GM18870 (cell line): Measurements from ENCODE around the gene ESRRB.
"Not testable (repeated sequence)": the region's sequence is repeated elsewhere in the genome, so short reads cannot be mapped to it uniquely, and the experiment has no call there.

Experiments used
- ATAC-seq: cut with Tn5 transposase; IDR thresholded peaks from one replicate; pipeline ENCODE4 v1.9.1; 2021; ENCODE audit warnings: moderate library complexity; ENCODE audit not compliant: unreplicated experiment

The ESRRB gene

DNA sequence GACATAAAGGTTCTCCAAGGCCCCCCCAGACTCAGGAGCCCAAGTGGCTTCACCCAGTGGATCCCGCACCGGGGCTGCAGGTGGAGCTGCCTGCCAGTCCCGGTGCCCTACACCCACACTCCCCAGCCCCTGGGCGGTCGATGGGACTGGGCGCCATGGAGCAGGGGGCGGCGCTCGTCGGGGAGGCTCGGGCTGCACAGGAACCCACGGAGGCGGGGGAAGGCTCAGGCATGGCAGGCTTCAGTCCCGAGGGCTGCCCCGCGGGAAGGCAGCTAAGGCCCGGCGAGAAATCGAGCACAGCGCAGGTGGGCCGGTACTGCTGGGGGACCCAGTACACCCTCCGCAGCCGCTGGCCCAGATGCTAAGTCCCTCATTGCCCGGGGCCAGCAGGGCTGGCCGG lies 160.7 kb downstream of the ESRRB start:
- not testable (repeated sequence) for ATAC-seq

DNA sequence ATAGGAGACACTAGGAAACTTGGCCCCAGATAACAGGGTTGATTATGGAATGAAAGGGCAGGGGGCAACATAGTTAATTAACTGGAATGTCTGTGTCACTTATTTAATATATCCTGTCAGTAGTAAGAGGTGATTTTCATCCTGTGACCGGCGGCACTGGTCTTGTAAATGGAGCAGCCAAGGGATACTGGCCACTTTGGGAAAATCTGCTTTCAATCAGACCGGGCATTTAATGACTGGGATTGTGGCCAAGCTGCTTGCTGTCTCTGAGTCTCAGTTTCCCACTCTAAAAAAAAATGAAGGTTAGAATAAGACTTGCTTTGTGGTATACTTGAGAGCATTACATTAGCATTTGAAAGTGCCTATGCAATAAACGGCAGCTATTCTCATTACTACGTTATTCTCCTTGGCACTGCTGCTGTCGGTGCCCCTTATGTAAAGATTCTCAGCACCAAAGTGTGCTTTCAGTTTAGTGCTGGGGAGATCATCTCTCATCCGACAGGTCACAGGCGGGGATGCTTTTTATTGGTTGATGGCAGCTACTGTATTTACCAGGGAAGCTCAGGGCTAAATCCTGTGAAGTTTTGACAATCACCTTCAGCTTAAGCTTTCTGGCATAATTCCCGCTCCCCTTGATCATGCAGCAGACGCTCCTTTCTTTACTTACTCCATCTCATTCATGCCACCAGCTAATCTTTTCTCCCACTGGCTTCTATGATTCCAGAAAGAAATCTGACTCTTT lies 162.1 kb downstream of the ESRRB start:
- no peak for ATAC-seq

DNA sequence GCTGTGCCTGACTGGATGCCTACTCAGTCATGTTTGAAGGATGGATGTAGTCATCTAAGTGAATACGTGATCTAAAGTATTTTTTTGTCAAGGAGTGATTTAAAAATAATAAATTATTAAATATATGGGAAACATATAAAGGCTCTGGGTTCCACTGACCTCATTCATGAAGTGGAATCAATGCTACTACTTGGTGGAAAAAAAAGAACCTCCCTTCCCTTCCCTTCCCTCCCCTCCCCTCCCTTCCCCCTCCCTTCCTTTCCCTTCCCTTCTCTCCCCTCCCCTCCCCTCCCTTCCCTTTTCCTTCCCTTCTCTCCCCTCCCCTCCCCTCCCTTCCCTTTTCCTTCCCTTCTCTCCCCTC lies 162.7 kb downstream of the ESRRB start:
- no peak for ATAC-seq

DNA sequence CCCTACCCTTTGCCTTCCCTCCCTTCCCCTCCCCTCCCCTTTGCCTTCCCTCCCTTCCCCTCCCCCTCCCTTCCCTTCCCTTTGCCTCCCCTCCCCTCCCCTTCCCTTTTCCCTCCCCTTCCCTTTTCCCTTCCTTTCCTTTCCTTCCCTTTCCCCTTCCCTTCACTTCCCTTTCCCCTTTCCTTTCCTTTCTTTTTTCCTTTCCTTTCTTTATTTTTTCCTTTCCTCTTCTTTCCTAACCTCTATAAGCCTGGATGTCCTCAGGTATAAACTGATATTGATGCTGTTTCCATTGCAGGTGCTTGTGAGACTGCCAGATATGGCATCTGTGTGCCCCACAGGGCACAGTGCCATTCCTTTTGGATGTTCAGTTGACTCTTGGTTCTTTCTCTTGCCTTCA lies 163.2 kb downstream of the ESRRB start:
- ATAC-seq: no peak

DNA sequence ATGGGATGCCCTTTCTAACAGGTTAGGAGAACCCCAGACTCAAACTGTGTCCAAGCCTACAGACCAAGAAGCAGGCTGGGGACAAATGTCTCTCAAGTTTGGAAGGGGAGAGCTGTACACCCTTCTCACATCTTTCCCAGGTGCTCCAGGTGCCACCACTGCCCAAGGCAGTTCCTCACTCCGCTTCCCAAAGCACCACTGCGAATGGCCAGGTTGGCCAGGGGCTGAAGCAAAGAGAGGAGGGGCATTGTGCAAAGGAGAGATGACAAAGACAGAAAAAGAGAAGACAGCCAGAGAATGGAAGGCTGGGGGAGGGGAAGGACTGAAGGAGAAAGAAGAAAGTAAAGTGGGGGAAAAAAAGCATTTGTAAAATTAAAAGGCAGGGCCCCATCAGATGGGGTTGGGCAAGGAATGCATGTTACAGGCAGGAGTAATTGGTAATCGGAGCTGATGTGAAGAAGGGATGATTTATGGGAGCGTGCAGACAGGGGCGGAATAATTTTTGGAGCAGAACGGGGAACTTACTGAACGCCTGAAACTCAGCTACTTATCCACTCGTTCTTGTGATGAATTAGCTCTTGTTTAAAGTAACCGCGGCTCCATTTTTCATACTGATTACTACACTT lies 165.8 kb downstream of the ESRRB start:
- ATAC-seq: no peak

DNA sequence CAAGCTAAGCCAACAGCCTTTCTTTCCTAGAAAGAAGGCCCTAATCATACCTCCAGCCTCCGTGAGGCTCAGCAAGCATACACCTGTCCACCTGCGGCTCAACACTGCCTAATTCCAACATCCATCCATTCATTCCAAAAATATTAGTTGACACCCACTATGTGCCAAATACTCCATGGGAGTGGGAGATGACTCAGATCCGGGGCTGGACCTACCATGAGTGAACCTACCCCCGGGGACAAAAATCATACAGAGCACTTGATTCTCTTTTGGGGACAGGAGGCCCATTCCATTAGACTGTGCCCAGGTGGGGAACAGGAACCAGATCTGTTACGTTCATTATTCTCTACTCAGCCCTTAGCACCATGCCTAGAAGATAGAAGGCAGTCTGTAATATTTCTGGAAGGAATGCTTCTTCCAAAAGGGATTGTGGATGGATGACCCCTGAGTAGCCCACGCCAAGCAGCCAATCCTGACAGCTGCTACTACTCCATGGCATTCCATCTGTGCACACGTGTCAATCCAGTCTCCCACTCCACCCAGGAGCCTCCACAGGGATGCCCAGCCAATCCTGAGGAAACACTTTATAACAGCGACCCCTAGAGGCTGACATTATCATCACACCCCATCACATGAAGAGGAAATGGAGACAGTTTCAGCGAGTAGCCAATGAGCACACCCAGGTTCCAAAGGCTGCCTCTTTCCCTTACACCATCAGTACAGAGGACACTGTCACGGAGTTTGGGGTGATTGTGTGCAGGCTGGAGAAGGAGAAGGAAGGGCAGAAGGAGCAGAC lies 170.7 kb downstream of the ESRRB start:
- ATAC-seq: no peak

DNA sequence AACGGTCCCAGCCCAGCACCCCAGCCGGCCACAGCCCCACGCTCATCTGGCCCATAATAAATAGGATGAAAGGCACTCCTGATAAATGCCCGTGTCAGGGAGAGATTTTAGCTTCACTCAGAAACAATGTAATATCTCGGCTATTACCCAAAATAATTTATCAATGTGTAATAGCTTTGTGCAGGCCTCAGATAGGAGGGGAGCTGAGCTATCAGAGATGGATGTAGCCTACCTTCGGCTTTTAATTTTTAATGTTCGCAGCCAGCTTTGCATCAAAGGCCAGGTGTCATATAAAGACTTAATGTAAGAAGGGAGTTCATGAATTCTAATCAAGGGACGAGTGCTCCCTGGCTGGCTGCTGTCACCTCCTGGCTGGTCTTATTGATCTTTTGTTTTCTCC lies 171.9 kb downstream of the ESRRB start:
- no peak for ATAC-seq

DNA sequence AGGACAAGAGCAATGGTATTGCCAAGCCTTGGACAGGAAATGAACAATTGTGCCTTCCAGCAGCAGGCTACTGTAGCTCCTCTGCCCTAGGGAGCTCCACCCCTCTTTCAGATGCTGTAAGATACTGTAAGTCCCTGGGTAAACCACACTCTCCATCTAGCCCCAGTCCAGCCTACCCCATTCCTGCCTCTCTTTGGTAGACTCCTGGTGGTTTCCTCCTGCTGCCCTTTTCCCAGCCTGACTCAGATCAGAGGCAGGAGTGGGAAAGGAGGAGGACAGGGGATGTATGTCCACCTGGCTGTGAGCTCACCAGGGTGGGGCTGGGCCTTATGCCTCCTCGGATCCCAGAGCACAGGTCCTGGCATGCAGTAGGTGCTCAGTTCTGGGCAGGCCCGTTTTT lies 174.6 kb downstream of the ESRRB start:
- ATAC-seq: no peak

DNA sequence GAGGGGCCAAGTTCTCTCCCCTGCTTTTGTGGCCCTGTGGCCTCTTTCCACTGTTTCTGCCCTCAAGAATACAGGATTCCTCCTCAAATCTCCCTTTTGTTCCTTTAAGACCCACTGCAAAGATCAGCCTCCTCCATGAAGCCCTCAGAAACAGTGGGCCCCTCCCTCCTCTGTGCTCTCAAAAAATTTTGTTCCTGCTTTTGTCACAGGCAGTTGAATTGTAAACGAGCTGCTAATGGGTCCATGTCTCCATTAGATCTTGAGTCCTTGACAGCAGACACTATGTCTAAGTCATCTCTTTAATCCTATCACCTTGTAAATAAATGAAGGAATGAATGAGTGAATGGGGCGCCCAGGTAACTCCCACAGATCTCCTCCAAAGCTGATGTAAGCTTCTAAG lies 175.2 kb downstream of the ESRRB start:
- ATAC-seq: no peak
